Measurements from ENCODE around the gene DHX30. TPM values are rescaled to one million over a fixed set of nuclear protein-coding genes. Genes with fewer than 3 reads are reported as not detected.

DHX30 gene
- total RNA-seq, 1 donor from 2014 or later = 55.0 TPM

DNA sequence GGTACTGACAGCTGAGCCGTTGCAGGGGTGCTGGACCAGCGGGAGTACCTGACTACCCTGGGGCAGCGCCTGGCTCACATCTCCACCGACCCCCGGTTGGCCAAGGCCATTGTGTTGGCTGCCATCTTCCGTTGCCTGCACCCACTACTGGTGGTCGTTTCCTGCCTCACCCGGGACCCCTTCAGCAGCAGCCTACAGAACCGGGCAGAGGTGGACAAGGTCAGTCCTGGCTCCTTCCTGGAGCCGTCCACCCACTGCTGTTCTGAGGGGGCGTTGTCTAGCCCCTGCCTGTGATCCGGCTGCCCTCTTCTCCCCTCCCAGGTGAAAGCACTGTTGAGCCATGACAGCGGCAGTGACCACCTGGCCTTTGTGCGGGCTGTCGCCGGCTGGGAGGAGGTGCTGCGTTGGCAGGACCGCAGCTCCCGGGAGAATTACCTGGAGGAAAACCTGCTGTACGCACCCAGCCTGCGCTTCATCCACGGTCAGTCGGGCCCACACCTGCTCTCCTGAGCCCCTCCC is 45.7 kb downstream of the DHX30 start:
- TF ChIP-seq POLR2AphosphoS5 (IDR thresholded peaks at IDR 0.05; ENCODE audit: insufficient read depth in 1 of 2, low read depth in 1 of 2) = no peak
- TF ChIP-seq POLR2A (IDR thresholded peaks at IDR 0.05) = no peak
- TF ChIP-seq, protein P1, sequence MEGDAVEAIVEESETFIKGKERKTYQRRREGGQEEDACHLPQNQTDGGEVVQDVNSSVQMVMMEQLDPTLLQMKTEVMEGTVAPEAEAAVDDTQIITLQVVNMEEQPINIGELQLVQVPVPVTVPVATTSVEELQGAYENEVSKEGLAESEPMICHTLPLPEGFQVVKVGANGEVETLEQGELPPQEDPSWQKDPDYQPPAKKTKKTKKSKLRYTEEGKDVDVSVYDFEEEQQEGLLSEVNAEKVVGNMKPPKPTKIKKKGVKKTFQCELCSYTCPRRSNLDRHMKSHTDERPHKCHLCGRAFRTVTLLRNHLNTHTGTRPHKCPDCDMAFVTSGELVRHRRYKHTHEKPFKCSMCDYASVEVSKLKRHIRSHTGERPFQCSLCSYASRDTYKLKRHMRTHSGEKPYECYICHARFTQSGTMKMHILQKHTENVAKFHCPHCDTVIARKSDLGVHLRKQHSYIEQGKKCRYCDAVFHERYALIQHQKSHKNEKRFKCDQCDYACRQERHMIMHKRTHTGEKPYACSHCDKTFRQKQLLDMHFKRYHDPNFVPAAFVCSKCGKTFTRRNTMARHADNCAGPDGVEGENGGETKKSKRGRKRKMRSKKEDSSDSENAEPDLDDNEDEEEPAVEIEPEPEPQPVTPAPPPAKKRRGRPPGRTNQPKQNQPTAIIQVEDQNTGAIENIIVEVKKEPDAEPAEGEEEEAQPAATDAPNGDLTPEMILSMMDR (IDR thresholded peaks at IDR 0.05) = no peak
- no peak overlapping the region for H3K27ac ChIP-seq
- H3K9me3 ChIP-seq = no peaks in the 10 kb centered on the region
- H3K4me3 ChIP-seq = no peak overlapping the region
- no peaks in the 10 kb centered on the region for H3K27me3 ChIP-seq
- DNase-seq (ENCODE audit: extremely low spot score in 2 of 2) = no peak
- no peaks in the 10 kb centered on the region for H3K4me1 ChIP-seq
- peaks cover 0 to 83% of the 10 kb centered on the region in 2 donors for H3K36me3 ChIP-seq
- intact Hi-C loops (cut with DNase I) = loop anchor here (10.0 kb wide), 1 partner anchor 136 kb away; no protein-coding TSS in a partner anchor

DNA sequence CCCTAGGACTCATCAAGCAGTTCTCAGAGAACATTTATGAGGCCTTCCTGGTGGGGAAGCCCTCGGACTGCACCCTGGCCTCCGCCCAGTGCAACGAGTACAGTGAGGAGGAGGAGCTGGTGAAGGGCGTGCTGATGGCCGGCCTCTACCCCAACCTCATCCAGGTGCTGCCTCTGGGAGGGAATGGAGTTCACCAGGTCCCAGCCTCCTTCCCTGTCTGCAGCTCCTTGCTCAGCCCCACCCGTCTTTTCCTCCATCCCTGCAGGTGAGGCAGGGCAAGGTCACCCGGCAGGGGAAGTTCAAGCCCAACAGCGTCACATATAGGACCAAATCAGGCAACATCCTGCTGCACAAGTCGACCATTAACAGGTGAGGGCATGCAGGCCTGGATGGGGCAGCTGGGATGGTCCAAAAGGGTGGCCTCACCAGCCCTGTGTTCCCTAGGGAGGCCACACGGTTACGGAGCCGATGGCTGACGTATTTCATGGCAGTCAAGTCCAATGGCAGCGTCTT is 46.3 kb downstream of the DHX30 start:
- Histone ChIP-seq H3K36me3 (peaks cover 0 to 83% of the 10 kb centered on the region in 2 donors), H3K9me3 (no peaks in the 10 kb centered on the region), H3K4me1 (no peaks in the 10 kb centered on the region), H3K4me3 (no peak overlapping the region), H3K27me3 (no peaks in the 10 kb centered on the region), H3K27ac (no peak overlapping the region)
- TF ChIP-seq POLR2AphosphoS5 (IDR thresholded peaks at IDR 0.05; ENCODE audit: insufficient read depth in 1 of 2, low read depth in 1 of 2) (no peak), POLR2A (IDR thresholded peaks at IDR 0.05) (no peak)
- TF ChIP-seq, protein P1 (IDR thresholded peaks at IDR 0.05) = no peak
- intact Hi-C loops (cut with DNase I) = loop anchor here (10.0 kb wide), 1 partner anchor 136 kb away; no protein-coding TSS in a partner anchor
- no peak for DNase-seq (ENCODE audit: extremely low spot score in 2 of 2)

DNA sequence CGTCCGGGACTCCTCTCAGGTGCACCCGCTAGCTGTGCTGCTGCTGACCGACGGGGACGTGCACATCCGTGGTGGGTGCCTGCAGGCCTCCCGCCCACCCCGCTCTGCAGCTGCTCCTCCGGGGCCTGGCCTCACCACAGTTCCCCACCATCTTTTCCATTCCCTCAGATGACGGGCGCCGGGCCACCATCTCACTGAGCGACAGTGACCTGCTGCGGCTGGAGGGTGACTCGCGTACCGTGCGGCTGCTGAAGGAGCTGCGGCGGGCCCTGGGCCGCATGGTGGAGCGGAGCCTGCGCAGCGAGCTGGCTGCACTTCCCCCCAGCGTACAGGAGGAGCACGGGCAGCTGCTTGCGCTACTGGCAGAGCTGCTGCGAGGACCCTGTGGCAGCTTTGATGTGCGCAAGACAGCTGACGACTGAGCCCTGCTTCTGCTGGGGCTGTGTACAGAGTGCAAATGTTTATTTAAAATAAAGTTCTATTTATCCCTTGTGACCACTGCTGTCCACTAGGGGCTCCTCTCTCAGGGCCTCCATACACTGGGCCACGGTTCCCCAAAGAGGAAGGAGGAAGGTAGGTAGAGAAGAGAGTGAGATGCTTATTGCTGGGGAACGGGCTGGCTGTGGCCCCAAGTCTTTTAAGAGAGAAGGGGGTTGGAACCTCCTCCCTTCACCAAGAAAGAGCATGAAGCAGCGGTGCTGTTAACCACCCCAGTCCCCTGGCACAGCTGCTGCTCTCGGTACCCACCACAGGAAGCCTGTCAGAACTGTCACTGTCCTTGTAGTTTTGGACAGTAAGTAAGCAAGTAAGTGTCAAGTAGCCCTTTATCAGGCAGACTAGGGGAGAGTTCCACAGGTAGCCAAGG is 47.0 kb downstream of the DHX30 start:
- Histone ChIP-seq H3K4me1 (no peaks in the 10 kb centered on the region), H3K9me3 (no peaks in the 10 kb centered on the region), H3K4me3 (no peak overlapping the region), H3K27me3 (no peaks in the 10 kb centered on the region), H3K36me3 (peaks cover 0 to 84% of the 10 kb centered on the region in 2 donors), H3K27ac (no peak overlapping the region)
- DNase-seq (ENCODE audit: extremely low spot score in 2 of 2) = no peak
- TF ChIP-seq, protein P1 (IDR thresholded peaks at IDR 0.05) = no peak
- TF ChIP-seq POLR2A (IDR thresholded peaks at IDR 0.05) (no peak), POLR2AphosphoS5 (IDR thresholded peaks at IDR 0.05; ENCODE audit: insufficient read depth in 1 of 2, low read depth in 1 of 2) (no peak)
- intact Hi-C loops (cut with DNase I) = loop anchor here (10.0 kb wide), 1 partner anchor 135 kb away; no protein-coding TSS in a partner anchor

DNA sequence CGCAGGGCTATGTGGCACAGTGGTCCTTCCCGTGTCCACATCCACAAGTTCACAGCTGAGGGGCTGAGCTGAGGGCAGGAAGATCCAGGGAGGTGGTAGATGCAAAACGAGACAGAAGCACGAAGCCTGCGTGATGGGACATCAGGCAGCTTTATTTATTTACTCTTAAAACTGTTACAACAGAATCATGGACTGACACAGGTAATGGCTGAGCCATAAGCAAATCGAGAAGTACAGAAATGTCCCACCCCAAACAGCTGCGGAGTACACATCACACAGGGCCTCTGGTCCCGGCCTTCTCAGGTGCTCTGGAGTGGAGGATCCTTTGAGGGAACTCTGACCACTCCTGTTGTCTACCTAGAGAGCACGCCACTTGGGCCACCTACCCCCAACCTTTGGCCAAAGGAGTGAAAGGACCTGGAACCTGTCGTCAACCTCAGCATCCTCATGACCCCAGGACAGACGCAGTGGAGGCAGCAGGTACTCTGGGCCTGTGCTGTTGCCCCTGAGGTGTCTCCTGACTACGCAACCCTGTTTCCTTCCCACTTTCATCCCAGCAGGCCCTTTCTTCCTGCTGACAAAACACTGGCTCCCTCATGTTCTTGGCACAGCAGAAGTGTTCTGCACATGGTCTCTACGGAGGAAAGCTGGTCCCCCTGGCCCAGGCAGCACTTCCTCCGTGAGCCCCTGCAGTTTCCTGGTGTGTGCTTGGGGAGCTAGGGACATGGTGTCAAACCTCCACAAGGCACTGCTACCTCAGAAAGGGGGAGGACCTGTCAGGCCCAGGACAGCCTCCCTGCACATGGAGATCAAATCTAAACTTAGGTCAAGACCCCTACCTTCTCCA is 47.8 kb downstream of the DHX30 start:
- TF ChIP-seq POLR2AphosphoS5 (IDR thresholded peaks at IDR 0.05; ENCODE audit: insufficient read depth in 1 of 2, low read depth in 1 of 2) (peak in 1 of 2 donors; percentile 11), POLR2A (IDR thresholded peaks at IDR 0.05) (no peak)
- TF ChIP-seq, protein P1 (IDR thresholded peaks at IDR 0.05) = no peak
- Histone ChIP-seq H3K9me3 (no peaks in the 10 kb centered on the region), H3K36me3 (peaks cover 0 to 84% of the 10 kb centered on the region in 2 donors), H3K27ac (no peak overlapping the region), H3K4me1 (no peaks in the 10 kb centered on the region), H3K4me3 (no peak overlapping the region), H3K27me3 (no peaks in the 10 kb centered on the region)
- intact Hi-C loops (cut with DNase I) = no loop called here
- DNase-seq (ENCODE audit: extremely low spot score in 2 of 2) = no peak
